Gastrocnemius medialis (tissue), 4 donors: ENCODE measurements around the gene REEP1.

Experiments
- POLR2A ChIP-seq, 2 donors: fragments of 450-650 bp; IDR thresholded peaks; one replicate each; pipeline ENCODE4 v1.6.1; 2017; ENCODE audit warnings: antibody characterized with exemption in 2 of 2, mild to moderate bottlenecking in 2 of 2, moderate library complexity in 2 of 2
- TF ChIP-seq, protein P1 (sequence below), 5 experiments: fragments of 450-650 bp in 3 of 5; fragments of 200-600 bp in 2 of 5; sonication (generic) in 2 of 5; IDR thresholded peaks in 4 of 5; conservative IDR thresholded peaks in 1 of 5; 1 replicate in 4 of 5; 2 replicates in 1 of 5; pipeline ENCODE4 v1.5.1; 2016 to 2019; ENCODE audit warnings: antibody characterized with exemption in 5 of 5, mild to moderate bottlenecking in 3 of 5, moderate library complexity in 3 of 5

DNA sequence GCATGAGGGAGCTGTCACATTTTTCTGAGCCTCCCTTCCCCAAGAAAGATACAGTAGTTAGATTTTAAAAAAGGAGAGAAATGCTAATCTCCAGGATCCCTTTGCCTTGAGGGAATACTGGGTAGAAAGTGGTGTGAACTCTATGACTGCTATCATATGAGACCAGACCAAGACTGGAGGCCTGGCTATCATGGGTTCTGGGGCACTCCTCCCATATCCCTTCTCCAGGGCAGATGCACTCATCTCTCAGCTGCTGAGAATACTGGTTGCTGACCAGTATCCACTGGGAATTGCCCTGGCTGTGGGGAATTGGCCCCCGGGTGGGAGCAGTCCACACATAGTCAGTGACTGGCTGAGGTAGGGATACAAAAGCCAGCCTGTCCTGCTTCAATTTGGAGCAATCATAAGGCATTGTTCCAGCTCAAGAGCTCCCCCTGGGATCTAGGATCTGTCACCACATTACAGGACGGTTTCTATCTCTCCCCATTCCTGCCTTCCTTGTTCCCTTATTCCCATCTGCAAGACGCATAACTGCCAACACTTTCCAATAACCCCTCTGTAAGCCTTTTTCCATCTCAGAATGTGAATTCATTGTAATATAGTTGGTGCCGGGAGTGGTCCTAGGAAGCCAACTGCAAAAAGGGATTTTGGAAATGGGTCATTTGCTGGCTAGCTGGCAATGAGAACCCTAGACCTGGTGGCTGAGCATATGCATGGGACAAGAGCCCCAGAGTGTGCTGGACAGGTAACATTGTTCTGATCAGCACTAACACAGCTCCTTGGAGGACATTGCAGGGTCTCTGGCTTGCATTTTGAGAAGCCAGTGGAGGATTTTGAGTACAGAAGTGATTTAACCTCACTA lies 35.4 kb upstream of the REEP1 start:
- TF ChIP-seq, protein P1, sequence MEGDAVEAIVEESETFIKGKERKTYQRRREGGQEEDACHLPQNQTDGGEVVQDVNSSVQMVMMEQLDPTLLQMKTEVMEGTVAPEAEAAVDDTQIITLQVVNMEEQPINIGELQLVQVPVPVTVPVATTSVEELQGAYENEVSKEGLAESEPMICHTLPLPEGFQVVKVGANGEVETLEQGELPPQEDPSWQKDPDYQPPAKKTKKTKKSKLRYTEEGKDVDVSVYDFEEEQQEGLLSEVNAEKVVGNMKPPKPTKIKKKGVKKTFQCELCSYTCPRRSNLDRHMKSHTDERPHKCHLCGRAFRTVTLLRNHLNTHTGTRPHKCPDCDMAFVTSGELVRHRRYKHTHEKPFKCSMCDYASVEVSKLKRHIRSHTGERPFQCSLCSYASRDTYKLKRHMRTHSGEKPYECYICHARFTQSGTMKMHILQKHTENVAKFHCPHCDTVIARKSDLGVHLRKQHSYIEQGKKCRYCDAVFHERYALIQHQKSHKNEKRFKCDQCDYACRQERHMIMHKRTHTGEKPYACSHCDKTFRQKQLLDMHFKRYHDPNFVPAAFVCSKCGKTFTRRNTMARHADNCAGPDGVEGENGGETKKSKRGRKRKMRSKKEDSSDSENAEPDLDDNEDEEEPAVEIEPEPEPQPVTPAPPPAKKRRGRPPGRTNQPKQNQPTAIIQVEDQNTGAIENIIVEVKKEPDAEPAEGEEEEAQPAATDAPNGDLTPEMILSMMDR (IDR thresholded peaks at IDR 0.05 in 4 of 5, conservative IDR thresholded peaks at IDR 0.05 in 1 of 5) = peak; percentile 21 to 59 (median 42)
- TF ChIP-seq POLR2A (IDR thresholded peaks at IDR 0.05) = no peak
